Activated T-helper 2 cell treated with anti-CD3 and anti-CD28 coated beads, Interferon-gamma antibody, Interleukin-2, Interleukin-4, amounts not matched to agents 10 μg/mL and 5 μg/mL and 100 μg/mL, durations not matched to agents 14 hours and 24 hours and 36 hours (primary cell): ENCODE measurements around the gene IRF4. TPM values are rescaled to one million over a fixed set of nuclear protein-coding genes. Genes with fewer than 3 reads are reported as not detected.

ENCODE experiments used
- DNase-seq: peaks from one replicate; pipeline ENCODE4 v3.0.0; 2021; ENCODE audit warnings: low spot score
- H3K27ac Mint-ChIP-seq: one replicate; pipeline ENCODE4 v1.8.0; 2021; ENCODE audit warnings: mixed read lengths
- H3K27me3 Mint-ChIP-seq: one replicate; pipeline ENCODE4 v1.8.0; 2021; ENCODE audit warnings: low read depth, mixed read lengths
- H3K36me3 Mint-ChIP-seq: one replicate; pipeline ENCODE4 v1.8.0; 2021; ENCODE audit warnings: low read depth, mixed read lengths
- H3K4me1 Mint-ChIP-seq: one replicate; pipeline ENCODE4 v1.8.0; 2021; ENCODE audit warnings: low read depth, mixed read lengths
- H3K4me3 Mint-ChIP-seq: one replicate; pipeline ENCODE4 v1.8.0; 2021; ENCODE audit warnings: low read depth, mild to moderate bottlenecking, moderate library complexity, mixed read lengths
- H3K9me3 Mint-ChIP-seq: one replicate; pipeline ENCODE4 v1.8.0; 2021; ENCODE audit warnings: mixed read lengths
- intact Hi-C: fragments of 100-400 bp; cut with micrococcal nuclease; formaldehyde crosslinking; loops from one replicate; pipeline ENCODE4 v1.15.1; 2023
- total RNA-seq: library from RNA; stranded (reverse); gene quantifications from 2 replicates; pipeline ENCODE4 v1.2.3, GENCODE V29; 2022

IRF4 gene
- total RNA-seq, 1 donor from 2014 or later, result 1,062 TPM

DNA sequence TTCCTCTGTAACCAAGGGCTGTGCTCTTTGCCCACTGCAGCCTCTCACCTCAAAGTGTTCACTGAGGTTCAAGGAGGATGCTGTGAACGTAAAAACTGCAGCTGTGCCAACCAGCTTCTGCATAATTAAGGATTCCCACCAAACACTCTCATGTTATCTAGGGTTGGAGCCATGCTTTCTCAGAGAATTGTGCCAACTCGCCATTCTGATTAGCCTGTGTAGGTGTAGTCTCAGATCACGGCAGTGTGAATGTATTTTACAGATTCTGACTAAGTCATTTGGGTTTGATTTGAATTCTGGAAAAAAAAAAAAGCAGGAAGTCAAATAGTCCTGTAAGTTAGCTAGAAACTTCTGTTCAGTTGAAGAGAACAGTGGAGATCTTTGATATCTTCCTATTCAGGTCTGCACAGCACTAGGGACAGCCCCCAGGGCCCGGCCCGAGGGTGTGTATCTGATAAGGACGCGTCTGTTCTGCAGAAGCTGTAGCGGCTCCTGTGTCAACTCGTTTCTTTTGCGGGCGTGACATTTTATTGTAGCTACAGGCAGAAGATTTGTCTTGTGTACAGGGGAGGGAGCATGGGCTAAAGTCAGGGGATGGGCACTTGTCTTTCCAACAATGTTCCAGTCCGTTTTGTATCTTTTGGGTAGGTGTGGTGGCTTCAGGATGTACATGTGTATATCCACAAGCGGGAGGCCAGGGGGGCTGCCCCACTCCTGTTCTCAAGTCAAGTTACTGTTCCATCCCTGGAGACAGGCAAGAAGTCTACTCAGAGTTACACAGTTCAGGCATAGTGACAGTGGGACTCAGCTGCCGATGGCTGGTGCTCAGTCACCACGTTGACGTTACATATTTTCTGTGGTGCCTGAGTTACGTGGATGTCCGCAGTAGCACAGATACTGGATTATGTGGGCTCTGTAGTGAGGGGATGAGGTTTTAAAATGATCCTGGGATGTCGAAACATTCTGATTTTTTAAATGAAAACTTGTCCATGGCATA lies 12.4 kb downstream of the IRF4 start:
- peaks cover 85% of the 10 kb centered on the region for H3K4me1 Mint-ChIP-seq
- H3K27ac Mint-ChIP-seq, result peak overlapping the region; percentile 93
- no peaks in the 10 kb centered on the region for H3K9me3 Mint-ChIP-seq
- no peaks in the 10 kb centered on the region for H3K27me3 Mint-ChIP-seq
- intact Hi-C loops, result loop anchor here (1.0 to 5.0 kb wide), 7 partner anchors 15 to 308 kb away; no protein-coding TSS in a partner anchor
- peak overlapping the region; percentile 76 for H3K4me3 Mint-ChIP-seq
- DNase-seq, result peak; percentile 56
- peaks cover 99% of the 10 kb centered on the region for H3K36me3 Mint-ChIP-seq

DNA sequence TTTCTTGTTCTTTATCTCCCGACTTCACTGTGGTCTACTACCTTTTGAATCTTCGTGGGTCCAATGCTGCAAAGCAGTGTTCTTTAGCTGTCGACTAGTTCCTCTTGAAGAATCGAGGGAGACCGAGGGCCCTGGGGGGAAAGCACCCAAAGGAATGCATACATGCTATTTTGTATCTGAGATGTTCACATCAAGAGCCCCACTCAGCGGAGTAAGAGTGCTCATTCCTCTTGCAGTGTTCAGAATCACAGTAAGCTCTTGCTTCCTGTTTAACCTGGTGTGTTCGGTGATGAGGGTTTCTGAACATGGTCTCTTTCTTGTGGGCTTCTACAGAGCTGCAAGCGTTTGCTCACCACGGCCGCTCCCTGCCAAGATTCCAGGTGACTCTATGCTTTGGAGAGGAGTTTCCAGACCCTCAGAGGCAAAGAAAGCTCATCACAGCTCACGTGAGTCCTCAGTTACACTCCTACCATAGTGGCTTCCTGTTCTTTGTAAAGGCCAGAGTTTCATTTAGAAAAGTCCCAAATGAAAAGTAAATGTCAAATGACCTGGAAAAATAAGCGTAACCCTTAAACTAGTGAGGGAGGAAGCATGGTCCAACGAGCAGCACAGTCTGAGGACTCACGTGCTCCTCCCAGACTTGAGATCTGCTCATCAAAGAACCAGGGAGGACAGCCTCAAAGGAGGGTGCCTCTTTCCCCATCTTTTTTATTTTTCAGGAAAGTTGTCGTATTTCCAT lies 13.3 kb downstream of the IRF4 start:
- H3K4me3 Mint-ChIP-seq, result peak overlapping the region; percentile 76
- peaks cover 97% of the 10 kb centered on the region for H3K36me3 Mint-ChIP-seq
- peak overlapping the region; percentile 93 for H3K27ac Mint-ChIP-seq
- DNase-seq, result no peak
- no peaks in the 10 kb centered on the region for H3K27me3 Mint-ChIP-seq
- H3K4me1 Mint-ChIP-seq, result peaks cover 82% of the 10 kb centered on the region
- H3K9me3 Mint-ChIP-seq, result no peaks in the 10 kb centered on the region
- intact Hi-C loops, result loop anchor here (5.0 kb wide), 2 partner anchors 42 to 307 kb away; no protein-coding TSS in a partner anchor

DNA sequence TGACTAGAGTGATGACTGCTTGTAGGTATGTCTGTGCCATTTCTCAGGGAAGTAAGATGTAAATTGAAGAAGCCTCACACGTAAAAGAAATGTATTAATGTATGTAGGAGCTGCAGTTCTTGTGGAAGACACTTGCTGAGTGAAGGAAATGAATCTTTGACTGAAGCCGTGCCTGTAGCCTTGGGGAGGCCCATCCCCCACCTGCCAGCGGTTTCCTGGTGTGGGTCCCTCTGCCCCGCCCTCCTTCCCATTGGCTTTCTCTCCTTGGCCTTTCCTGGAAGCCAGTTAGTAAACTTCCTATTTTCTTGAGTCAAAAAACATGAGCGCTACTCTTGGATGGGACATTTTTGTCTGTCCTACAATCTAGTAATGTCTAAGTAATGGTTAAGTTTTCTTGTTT lies 16.6 kb downstream of the IRF4 start:
- Mint-ChIP-seq H3K9me3 (no peaks in the 10 kb centered on the region), H3K36me3 (peaks cover 99% of the 10 kb centered on the region), H3K27ac (peak overlapping the region; percentile 57), H3K27me3 (no peaks in the 10 kb centered on the region), H3K4me1 (peaks cover 80% of the 10 kb centered on the region), H3K4me3 (no peak overlapping the region)
- no peak for DNase-seq
- intact Hi-C loops, result no loop called here

DNA sequence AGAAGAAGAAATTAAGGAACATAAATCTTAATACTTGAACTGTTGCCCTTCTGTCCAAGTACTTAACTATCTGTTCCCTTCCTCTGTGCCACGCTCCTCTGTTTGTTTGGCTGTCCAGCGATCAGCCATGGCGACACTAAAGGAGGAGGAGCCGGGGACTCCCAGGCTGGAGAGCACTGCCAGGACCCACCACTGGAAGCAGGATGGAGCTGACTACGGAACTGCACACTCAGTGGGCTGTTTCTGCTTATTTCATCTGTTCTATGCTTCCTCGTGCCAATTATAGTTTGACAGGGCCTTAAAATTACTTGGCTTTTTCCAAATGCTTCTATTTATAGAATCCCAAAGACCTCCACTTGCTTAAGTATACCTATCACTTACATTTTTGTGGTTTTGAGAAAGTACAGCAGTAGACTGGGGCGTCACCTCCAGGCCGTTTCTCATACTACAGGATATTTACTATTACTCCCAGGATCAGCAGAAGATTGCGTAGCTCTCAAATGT lies 17.1 kb downstream of the IRF4 start:
- Mint-ChIP-seq H3K4me3 (no peak overlapping the region), H3K9me3 (no peaks in the 10 kb centered on the region), H3K27me3 (no peaks in the 10 kb centered on the region), H3K27ac (peak overlapping the region; percentile 57), H3K36me3 (peaks cover 99% of the 10 kb centered on the region), H3K4me1 (peaks cover 75% of the 10 kb centered on the region)
- intact Hi-C loops, result no loop called here
- no peak for DNase-seq

DNA sequence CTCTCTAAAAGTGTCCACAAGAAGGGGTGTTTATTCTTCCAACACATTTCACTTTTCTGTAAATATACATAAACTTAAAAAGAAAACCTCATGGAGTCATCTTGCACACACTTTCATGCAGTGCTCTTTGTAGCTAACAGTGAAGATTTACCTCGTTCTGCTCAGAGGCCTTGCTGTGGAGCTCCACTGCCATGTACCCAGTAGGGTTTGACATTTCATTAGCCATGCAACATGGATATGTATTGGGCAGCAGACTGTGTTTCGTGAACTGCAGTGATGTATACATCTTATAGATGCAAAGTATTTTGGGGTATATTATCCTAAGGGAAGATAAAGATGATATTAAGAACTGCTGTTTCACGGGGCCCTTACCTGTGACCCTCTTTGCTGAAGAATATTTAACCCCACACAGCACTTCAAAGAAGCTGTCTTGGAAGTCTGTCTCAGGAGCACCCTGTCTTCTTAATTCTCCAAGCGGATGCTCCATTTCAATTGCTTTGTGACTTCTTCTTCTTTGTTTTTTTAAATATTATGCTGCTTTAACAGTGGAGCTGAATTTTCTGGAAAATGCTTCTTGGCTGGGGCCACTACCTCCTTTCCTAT lies 17.9 kb downstream of the IRF4 start:
- Mint-ChIP-seq H3K36me3 (peaks cover 99% of the 10 kb centered on the region), H3K27me3 (no peaks in the 10 kb centered on the region), H3K4me1 (peaks cover 67% of the 10 kb centered on the region), H3K4me3 (no peak overlapping the region), H3K27ac (peak overlapping the region; percentile 74), H3K9me3 (peaks cover 6% of the 10 kb centered on the region)
- intact Hi-C loops, result no loop called here
- DNase-seq, result no peak

DNA sequence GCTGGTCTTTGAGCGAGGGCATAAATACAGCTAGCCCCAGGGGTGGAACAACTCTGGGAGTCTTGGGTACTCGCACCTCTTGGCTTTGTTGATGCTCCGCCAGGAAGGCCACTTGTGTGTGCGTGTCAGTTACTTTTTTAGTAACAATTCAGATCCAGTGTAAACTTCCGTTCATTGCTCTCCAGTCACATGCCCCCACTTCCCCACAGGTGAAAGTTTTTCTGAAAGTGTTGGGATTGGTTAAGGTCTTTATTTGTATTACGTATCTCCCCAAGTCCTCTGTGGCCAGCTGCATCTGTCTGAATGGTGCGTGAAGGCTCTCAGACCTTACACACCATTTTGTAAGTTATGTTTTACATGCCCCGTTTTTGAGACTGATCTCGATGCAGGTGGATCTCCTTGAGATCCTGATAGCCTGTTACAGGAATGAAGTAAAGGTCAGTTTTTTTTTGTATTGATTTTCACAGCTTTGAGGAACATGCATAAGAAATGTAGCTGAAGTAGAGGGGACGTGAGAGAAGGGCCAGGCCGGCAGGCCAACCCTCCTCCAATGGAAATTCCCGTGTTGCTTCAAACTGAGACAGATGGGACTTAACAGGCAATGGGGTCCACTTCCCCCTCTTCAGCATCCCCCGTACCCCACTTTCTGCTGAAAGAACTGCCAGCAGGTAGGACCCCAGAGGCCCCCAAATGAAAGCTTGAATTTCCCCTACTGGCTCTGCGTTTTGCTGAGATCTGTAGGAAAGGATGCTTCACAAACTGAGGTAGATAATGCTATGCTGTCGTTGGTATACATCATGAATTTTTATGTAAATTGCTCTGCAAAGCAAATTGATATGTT lies 19.2 kb downstream of the IRF4 start:
- no peaks in the 10 kb centered on the region for H3K27me3 Mint-ChIP-seq
- H3K27ac Mint-ChIP-seq, result peak overlapping the region; percentile 74
- no peak overlapping the region for H3K4me3 Mint-ChIP-seq

DNA sequence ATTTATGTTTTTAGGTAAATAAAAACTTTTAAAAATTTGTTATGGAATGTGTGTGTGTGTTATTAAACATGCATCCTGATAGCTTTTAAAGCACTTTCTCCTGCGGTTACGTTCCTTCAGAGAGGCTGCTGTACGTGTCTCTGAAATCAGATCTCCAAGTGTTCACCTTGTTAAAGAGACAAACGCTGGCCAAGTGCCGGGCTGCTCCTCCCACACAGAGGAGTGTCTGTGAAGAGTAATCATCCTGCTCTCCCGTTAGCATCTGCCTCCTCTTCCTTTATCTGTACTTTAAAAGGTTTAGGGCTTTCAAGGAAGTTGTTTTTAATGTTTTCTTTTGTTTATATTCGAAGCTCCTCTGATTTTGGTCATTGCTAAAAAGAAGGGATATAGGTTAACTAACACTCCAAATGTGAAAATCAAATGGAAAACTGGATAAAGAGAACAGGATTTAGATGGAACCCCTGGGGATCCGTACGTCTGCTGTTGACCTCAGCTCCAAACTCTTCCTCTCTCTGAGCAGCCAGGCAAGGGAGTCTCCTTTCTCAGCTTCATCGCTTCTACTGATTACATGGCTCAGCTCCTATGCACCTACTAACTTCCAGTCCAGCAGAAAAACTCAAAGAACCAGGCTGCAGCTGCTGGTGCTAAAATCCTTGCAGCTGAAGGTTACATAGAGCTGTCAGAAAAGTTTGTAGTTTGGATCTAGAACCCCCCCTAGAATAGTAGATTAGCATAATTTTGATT lies 20.0 kb downstream of the IRF4 start:
- Mint-ChIP-seq H3K27me3 (no peaks in the 10 kb centered on the region), H3K27ac (peak overlapping the region; percentile 73), H3K36me3 (peaks cover 98% of the 10 kb centered on the region), H3K9me3 (peaks cover 26% of the 10 kb centered on the region), H3K4me1 (peaks cover 56% of the 10 kb centered on the region), H3K4me3 (no peak overlapping the region)
- no peak for DNase-seq
- intact Hi-C loops, result no loop called here

More for the DNA sequence above, 19.2 kb downstream of the IRF4 start:
- DNase-seq, result no peak
- H3K36me3 Mint-ChIP-seq, result peaks cover 99% of the 10 kb centered on the region
- H3K9me3 Mint-ChIP-seq, result peaks cover 19% of the 10 kb centered on the region
- peaks cover 59% of the 10 kb centered on the region for H3K4me1 Mint-ChIP-seq
- intact Hi-C loops, result no loop called here

DNA sequence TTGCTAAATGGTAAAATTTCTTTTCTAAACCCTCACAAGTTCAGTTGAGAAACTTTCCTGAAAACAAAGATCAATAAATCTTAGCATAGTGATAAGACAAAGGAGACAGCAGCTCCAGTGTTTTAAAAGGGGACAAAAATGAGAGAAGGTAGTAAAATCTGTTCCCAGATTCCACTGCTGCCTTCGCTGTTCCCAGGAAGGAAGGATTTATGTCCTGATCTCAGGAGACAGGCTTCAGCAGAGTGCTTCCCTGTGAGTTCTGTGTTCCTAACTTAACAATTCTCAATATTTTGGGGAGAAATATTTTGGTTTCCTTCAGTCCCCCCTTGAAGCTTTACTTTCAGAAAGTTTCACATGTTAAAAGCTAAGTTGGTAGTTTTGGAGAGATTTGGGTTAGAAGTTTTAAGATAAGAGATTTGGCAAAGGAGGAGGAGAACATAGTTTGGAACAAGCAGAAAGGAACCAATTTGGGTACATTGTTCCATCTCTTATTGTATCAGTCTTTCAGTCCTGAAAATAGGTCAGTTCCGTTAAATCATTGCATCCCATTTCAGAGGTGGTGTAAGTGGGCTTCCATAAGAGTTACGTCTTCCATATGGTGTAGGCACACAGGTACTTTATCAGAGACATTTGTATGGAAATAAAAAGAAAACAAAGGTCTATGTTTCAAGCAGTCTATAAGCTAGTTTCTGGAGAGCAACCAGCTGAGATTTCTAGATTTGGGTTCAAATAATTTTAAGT lies 20.8 kb downstream of the IRF4 start:
- peaks cover 95% of the 10 kb centered on the region for H3K36me3 Mint-ChIP-seq
- H3K9me3 Mint-ChIP-seq, result peaks cover 26% of the 10 kb centered on the region
- peak overlapping the region; percentile 73 for H3K27ac Mint-ChIP-seq
- no peak for DNase-seq
- H3K27me3 Mint-ChIP-seq, result no peaks in the 10 kb centered on the region
- H3K4me1 Mint-ChIP-seq, result peaks cover 52% of the 10 kb centered on the region
- H3K4me3 Mint-ChIP-seq, result no peak overlapping the region
- intact Hi-C loops, result no loop called here

DNA sequence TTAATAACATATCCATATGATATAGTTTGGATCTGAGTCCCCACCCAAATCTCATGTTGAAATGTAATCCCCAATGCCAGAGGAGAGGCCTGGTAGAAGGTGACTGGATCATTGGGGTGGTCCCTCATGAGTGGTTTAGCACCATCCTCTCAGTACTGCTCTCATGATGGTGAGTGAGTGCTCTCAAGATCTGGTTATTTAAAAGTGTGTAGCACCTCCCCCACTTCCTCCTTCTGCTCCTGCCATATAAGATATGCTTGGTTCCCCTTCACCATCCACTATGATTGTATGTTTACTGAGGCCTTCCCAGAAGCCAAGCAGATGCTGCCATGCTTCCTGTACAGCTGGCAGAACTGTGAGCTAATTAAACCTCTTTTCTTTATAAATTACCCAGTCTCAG lies 22.9 kb downstream of the IRF4 start:
- DNase-seq, result no peak
- Mint-ChIP-seq H3K4me3 (no peak overlapping the region), H3K27ac (no peak overlapping the region), H3K36me3 (peaks cover 77% of the 10 kb centered on the region), H3K4me1 (peaks cover 35% of the 10 kb centered on the region), H3K9me3 (peaks cover 26% of the 10 kb centered on the region), H3K27me3 (no peaks in the 10 kb centered on the region)
- intact Hi-C loops, result loop anchor here (2.0 kb wide), 1 partner anchor 14 kb away; no protein-coding TSS in a partner anchor

DNA sequence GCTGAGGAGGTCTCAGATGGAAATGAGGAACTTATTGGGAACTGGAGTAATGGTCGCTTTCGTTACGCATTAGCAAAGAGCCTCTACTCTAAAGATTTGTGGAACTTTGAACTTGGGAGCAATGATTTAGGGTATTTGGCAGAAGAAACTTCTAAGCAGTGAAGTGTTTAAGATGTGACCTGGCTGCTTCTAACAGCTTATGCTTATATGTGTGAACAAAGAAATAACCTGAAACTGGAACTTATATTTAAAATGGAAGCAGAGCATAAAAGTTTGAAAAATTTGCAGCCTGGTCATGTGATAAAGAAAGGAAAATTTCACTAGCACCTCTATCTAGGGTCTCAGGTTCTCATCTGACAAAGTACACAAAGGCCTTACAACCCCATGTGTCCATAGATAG lies 23.5 kb downstream of the IRF4 start:
- Mint-ChIP-seq H3K4me1 (peaks cover 36% of the 10 kb centered on the region), H3K27ac (no peak overlapping the region), H3K36me3 (peaks cover 76% of the 10 kb centered on the region), H3K27me3 (no peaks in the 10 kb centered on the region), H3K4me3 (no peak overlapping the region), H3K9me3 (peaks cover 26% of the 10 kb centered on the region)
- DNase-seq, result no peak
- intact Hi-C loops, result loop anchor here (2.0 kb wide), 1 partner anchor 14 kb away; no protein-coding TSS in a partner anchor

DNA sequence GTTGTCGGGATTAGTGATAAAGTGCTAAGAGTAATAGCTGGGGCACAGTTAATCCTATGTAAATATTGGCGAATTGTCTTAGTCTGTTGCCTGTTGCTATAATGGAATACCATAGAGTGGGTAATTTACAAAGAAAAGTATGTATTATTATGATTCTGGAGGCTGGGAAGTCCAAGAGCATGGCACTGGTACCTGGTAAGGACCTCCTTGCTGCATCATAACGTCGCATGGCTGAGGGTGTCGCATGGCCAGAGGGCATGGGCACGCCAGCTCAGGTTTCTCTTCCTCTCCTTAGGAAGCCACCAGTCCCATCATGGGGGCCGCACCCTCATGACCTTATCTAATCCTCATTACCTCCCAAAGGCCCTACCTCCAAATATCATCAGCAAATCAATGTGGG lies 29.7 kb downstream of the IRF4 start:
- Mint-ChIP-seq H3K4me1 (peaks cover 27% of the 10 kb centered on the region), H3K27ac (peak overlapping the region; percentile 12), H3K36me3 (peaks cover 37% of the 10 kb centered on the region), H3K9me3 (peaks cover 8% of the 10 kb centered on the region), H3K27me3 (no peaks in the 10 kb centered on the region), H3K4me3 (no peak overlapping the region)
- no peak for DNase-seq
- intact Hi-C loops, result no loop called here
